ENCODE data around the gene EHF.
"Not testable (repeated sequence)": the region's sequence is repeated elsewhere in the genome, so short reads cannot be mapped to it uniquely, and the experiment has no call there.

The EHF gene

GRCh38 chr11:34585304-34585734 lies 35.6 kb upstream of the EHF start:
- no peak overlapping the region for H3K4me3 ChIP-seq (ENCODE audit: low read length)
- TF ChIP-seq CTCF (IDR thresholded peaks at IDR 0.05; ENCODE audit: insufficient read depth, low read depth, low read length, missing control alignments), result no peak
- DNase-seq (ENCODE audit: low read depth), result peak; percentile 58

GRCh38 chr11:34585735-34586487 lies 35.0 kb upstream of the EHF start:
- no peak overlapping the region for H3K4me3 ChIP-seq (ENCODE audit: low read length)
- peak; percentile 63 for DNase-seq (ENCODE audit: low read depth)
- TF ChIP-seq CTCF (IDR thresholded peaks at IDR 0.05; ENCODE audit: insufficient read depth, low read depth, low read length, missing control alignments), result peak; percentile 57

- no peak for DNase-seq (ENCODE audit: low read depth)
- H3K4me3 ChIP-seq (ENCODE audit: low read length), result no peak overlapping the region
- TF ChIP-seq CTCF (IDR thresholded peaks at IDR 0.05; ENCODE audit: insufficient read depth, low read depth, low read length, missing control alignments), result no peak
Observed at GRCh38 chr11:34586488-34587281, 34.2 kb upstream of the EHF start.

DNA sequence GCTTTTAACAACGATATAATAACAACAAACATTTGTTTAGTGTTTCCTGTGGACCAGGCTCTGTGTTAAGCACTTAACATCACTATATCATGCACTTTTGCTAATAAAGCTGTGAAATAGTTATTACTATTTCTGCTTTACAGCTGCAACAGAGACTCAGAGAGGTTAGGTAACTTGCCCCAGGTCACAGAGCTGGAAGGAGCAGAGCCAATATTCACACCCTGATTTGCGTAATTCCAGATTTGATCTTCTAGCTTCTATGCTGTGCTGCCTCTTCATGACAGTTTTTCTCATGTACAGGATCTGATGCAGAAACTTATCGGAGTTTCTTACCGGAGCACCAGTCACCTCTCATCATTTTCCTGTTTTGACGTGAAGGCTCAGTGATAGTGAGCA lies 33.6 kb upstream of the EHF start:
- TF ChIP-seq CTCF (IDR thresholded peaks at IDR 0.05; ENCODE audit: insufficient read depth, low read depth, low read length, missing control alignments), result no peak
- DNase-seq (ENCODE audit: low read depth), result peak; percentile 36
- no peak overlapping the region for H3K4me3 ChIP-seq (ENCODE audit: low read length)

- no peak for TF ChIP-seq CTCF (IDR thresholded peaks at IDR 0.05; ENCODE audit: insufficient read depth, low read depth, low read length, missing control alignments)
- DNase-seq (ENCODE audit: low read depth), result no peak
- H3K4me3 ChIP-seq (ENCODE audit: low read length), result no peak overlapping the region
Observed at GRCh38 chr11:34588023-34588422, 32.9 kb upstream of the EHF start.

- no peak for DNase-seq (ENCODE audit: low read depth)
- TF ChIP-seq CTCF (IDR thresholded peaks at IDR 0.05; ENCODE audit: insufficient read depth, low read depth, low read length, missing control alignments), result no peak
- H3K4me3 ChIP-seq (ENCODE audit: low read length), result no peak overlapping the region
Observed at GRCh38 chr11:34588701-34589100, 32.2 kb upstream of the EHF start.

DNA sequence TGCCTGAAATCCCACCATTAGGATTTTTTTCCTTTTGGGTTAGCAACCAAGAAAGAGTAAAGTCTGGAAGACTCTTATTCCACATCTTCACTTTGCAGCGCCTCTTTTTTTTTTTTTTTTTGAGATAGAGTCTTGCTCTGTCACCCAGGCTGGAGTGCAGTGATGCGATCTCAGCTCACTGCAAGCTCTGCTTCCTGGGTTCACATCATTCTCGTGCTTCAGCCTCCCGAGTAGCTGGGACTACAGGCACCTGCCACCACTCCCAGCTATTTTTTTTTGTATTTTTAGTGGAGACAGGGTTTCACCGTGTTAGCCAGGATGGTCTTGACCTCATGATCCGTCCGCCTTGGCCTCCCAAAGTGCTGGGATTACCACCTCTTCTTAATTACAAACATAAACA lies 31.7 kb upstream of the EHF start:
- not testable (repeated sequence) for H3K4me3 ChIP-seq (ENCODE audit: low read length); DNase-seq (ENCODE audit: low read depth)
